RWPE2 (cell line): ENCODE measurements around the gene OGFR.
A peak's percentile ranks its signal among the peaks of the same experiment; 100 is the strongest.

Experiments used
- ATAC-seq: fragments of 200-7000 bp; cut with Tn5 transposase; 3 replicates; pipeline ENCODE4 v1.9.1; 2021; ENCODE audit warnings: low read depth
- DNase-seq: peaks from one replicate; pipeline ENCODE4 v3.0.0-alpha.2; 2020; ENCODE audit warnings: low spot score
- H3K27ac ChIP-seq: fragments of 450-650 bp; 2 replicates; pipeline ENCODE4 v1.5.1; 2017; ENCODE audit warnings: mild to moderate bottlenecking; ENCODE audit not compliant: poor library complexity, severe bottlenecking
- H3K27me3 ChIP-seq: fragments of 250-450 bp; sonication (Bioruptor Pico); 2 replicates; pipeline ENCODE4 v1.5.1; 2021; ENCODE audit warnings: mild to moderate bottlenecking, moderate library complexity; ENCODE audit not compliant: insufficient read depth, poor library complexity, severe bottlenecking
- H3K36me3 ChIP-seq: fragments of 250-450 bp; sonication (Bioruptor Pico); 2 replicates; pipeline ENCODE4 v1.5.1; 2020; ENCODE audit warnings: low read depth, mild to moderate bottlenecking, moderate library complexity
- H3K4me1 ChIP-seq: fragments of 250-450 bp; sonication (Bioruptor Pico); 2 replicates; pipeline ENCODE4 v1.5.1; 2021; ENCODE audit warnings: mild to moderate bottlenecking, moderate library complexity; ENCODE audit not compliant: insufficient read depth, poor library complexity, severe bottlenecking
- H3K4me3 ChIP-seq: fragments of 250-450 bp; sonication (Bioruptor Pico); 2 replicates; pipeline ENCODE4 v1.5.1; 2021; ENCODE audit warnings: mild to moderate bottlenecking, moderate library complexity; ENCODE audit not compliant: severe bottlenecking
- H3K9me3 ChIP-seq: fragments of 250-450 bp; sonication (Bioruptor Pico); 2 replicates; pipeline ENCODE4 v1.5.1; 2021; ENCODE audit warnings: mild to moderate bottlenecking, moderate library complexity; ENCODE audit not compliant: severe bottlenecking
- TF ChIP-seq, protein P1 (sequence below): fragments of 450-650 bp; IDR thresholded peaks from one replicate; pipeline ENCODE4 v1.5.1; 2017; ENCODE audit warnings: mild to moderate bottlenecking, moderate library complexity; ENCODE audit not compliant: poor library complexity, severe bottlenecking

Gene OGFR

DNA sequence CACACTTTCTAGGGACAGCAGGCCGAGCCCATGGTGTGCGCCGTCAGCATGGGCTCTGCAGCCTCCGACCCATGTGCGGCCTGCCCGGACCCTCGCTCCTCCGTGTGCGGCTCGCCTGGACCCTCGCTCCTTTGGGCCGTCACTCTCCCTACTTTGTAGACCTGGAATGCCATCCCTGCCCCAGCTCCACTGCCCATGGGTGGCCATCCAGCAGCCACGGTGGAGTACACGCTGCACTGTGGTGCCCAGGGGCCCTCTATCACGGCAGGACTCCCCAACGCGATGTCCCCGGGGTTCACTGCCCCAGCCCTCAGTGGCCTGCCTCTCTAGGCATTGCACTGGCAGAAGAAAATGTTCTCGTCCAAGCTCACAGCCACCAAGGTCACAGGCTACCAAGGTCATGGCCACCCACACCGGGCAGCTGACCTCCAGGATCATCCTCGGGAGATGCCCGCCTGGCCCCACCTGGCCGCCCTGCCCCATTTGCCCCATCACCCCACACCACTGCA lies 32.5 kb upstream of the OGFR start:
- H3K4me3 ChIP-seq, result no peak overlapping the region
- no peaks in the 10 kb centered on the region for H3K9me3 ChIP-seq
- no peaks in the 10 kb centered on the region for H3K36me3 ChIP-seq
- peaks cover 34% of the 10 kb centered on the region for H3K4me1 ChIP-seq
- peak overlapping the region; percentile 40 for H3K27ac ChIP-seq
- TF ChIP-seq, protein P1, sequence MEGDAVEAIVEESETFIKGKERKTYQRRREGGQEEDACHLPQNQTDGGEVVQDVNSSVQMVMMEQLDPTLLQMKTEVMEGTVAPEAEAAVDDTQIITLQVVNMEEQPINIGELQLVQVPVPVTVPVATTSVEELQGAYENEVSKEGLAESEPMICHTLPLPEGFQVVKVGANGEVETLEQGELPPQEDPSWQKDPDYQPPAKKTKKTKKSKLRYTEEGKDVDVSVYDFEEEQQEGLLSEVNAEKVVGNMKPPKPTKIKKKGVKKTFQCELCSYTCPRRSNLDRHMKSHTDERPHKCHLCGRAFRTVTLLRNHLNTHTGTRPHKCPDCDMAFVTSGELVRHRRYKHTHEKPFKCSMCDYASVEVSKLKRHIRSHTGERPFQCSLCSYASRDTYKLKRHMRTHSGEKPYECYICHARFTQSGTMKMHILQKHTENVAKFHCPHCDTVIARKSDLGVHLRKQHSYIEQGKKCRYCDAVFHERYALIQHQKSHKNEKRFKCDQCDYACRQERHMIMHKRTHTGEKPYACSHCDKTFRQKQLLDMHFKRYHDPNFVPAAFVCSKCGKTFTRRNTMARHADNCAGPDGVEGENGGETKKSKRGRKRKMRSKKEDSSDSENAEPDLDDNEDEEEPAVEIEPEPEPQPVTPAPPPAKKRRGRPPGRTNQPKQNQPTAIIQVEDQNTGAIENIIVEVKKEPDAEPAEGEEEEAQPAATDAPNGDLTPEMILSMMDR, result no peak
- ATAC-seq (no peak), DNase-seq (no peak)
- no peaks in the 10 kb centered on the region for H3K27me3 ChIP-seq

DNA sequence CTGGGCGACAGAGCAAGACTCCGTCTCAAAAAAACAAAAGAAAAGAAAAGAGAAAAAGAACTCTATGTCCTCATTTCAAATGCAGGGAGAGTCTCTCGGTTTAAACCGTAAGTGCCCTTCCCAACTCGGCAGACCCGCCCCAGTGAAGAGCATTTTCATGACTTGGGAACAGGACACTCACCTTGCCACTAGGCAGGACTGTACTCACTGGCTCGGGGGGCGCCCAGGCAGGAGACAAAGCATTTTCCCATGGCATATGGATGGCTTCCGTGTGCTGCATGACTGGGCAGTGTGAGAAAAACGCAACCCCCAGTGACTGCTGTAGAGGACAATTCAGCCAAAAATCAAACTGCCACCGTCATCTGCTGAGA lies 32.0 kb upstream of the OGFR start:
- Histone ChIP-seq H3K27me3 (no peaks in the 10 kb centered on the region), H3K9me3 (no peaks in the 10 kb centered on the region), H3K4me1 (peaks cover 34% of the 10 kb centered on the region), H3K36me3 (no peaks in the 10 kb centered on the region), H3K27ac (peak overlapping the region; percentile 40), H3K4me3 (no peak overlapping the region)
- ATAC-seq, result no peak
- DNase-seq, result no peak
- TF ChIP-seq, protein P1, result no peak

DNA sequence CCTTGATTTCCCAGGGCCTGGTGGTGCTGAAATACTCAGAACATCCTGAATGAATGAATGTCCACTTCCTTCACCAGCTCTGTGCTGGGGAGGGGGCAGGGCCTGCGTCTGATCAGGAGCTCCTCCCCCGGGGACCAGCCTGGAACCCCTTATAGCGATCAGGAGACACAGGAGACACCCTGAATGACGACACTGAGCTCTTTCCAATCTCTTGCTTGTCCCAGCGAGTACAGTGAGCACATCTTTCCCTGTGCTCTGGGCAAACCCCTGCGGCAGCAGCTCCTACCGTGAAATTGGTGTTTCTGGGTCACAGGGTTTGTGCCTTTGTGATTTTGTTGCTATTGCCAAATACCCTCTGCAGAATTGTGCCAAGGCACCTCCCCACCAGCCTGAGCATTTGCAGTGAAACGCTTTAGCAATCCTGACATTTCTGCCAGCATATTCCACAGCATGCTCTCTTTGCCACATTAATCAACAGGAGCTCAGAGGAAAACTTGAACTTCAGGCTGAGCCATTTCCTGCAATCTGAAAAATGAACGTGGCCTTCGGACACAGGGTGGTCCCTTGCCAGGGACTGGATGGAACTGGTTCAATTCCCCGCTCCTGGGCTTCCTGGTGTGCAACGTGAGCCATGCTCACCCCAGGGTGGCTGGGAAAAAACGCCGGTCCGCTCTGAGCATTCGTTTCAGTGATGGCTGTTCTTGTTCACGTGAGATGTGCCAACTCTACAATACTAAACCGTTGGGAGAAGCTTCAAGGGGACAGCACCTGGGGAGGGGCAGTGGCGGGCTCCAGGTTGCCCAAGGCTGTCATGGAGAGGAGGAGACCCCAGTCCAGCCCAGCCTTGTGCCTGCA lies 31.4 kb upstream of the OGFR start:
- ATAC-seq (peak; percentile 50), DNase-seq (no peak)
- no peaks in the 10 kb centered on the region for H3K36me3 ChIP-seq
- TF ChIP-seq, protein P1, result no peak
- H3K4me1 ChIP-seq, result peaks cover 34% of the 10 kb centered on the region
- H3K27ac ChIP-seq, result peak overlapping the region; percentile 40
- no peaks in the 10 kb centered on the region for H3K27me3 ChIP-seq
- H3K9me3 ChIP-seq, result no peaks in the 10 kb centered on the region
- H3K4me3 ChIP-seq, result no peak overlapping the region

DNA sequence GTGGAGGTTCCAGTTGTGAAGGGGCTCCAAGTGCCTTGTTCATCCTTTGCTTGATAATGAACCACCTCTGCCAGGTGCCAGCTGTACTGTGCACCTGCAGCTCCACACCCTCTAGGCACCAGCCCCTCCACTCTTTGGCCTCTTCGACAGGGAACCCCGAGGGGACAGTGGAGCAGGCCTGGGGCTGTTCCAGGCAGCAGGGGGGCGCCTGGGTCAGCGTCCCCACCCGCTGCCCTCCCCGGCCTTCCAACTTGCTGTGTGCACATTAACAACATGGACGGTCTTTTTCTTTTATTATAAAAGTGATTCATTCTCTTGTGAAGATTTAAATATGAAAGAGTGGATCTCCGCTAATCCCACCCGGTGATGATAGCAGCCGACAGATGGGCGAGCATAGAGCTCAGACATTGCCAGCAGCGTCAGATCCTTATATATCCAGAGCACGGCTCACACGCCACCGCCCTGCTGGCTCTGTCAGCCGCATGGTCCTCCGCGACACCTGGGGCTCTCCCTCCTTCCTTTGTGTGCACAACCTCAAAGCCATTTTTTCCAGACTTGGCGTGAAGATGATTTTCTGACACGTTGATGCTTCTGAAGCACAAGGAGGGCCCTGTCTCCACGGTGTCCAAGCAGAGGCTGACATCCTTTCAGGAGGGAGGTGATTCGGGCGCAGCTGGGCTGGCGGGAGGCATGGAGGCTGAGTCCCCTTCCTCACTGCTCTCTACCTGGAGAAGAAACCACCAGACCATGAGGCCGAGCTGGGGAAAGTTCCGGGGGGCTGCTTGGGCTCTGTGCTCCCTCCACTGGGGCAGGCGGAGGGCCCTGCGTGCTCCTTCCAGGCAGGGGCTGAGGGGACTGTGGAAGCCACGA lies 30.6 kb upstream of the OGFR start:
- no peak for DNase-seq
- H3K4me3 ChIP-seq, result no peak overlapping the region
- no peaks in the 10 kb centered on the region for H3K36me3 ChIP-seq
- H3K9me3 ChIP-seq, result no peaks in the 10 kb centered on the region
- no peak for ATAC-seq
- H3K27me3 ChIP-seq, result no peaks in the 10 kb centered on the region
- peak overlapping the region; percentile 40 for H3K27ac ChIP-seq
- H3K4me1 ChIP-seq, result peaks cover 26% of the 10 kb centered on the region
- TF ChIP-seq, protein P1, result no peak
